Stimulated activated CD8-positive, alpha-beta memory T cell treated with anti-CD3 and anti-CD28 coated beads, Interleukin-12 subunit alpha, Interleukin-12 subunit beta, amount 100 ng/mL, for 4 hours (primary cell): Measurements from ENCODE around the gene C2CD2L.
"Not testable (repeated sequence)": the region's sequence is repeated elsewhere in the genome, so short reads cannot be mapped to it uniquely, and the experiment has no call there.

Experiments
- DNase-seq: peaks from one replicate; pipeline ENCODE4 v3.0.0-alpha.2; 2020; ENCODE audit warnings: low read depth

Gene C2CD2L

GRCh38 chr11:119106564-119107537 lies at the start of gene C2CD2L:
C2CD2L (plus strand) TSS chr11:119107344; CDS start chr11:119107742, 398 bp downstream.
- peak; percentile 82 for DNase-seq

- not testable (repeated sequence) for DNase-seq
Measured at GRCh38 chr11:119059128-119059527, 48.0 kb upstream of the C2CD2L start.

- no peak for DNase-seq
Measured at GRCh38 chr11:119061256-119061655, 45.9 kb upstream of the C2CD2L start.

- no peak for DNase-seq
Measured at GRCh38 chr11:119062779-119063178, 44.4 kb upstream of the C2CD2L start.

- DNase-seq: no peak
Measured at GRCh38 chr11:119065369-119065768, 41.8 kb upstream of the C2CD2L start.

- peak; percentile 94 for DNase-seq
Measured at GRCh38 chr11:119067371-119068222, 39.5 kb upstream of the C2CD2L start, which contains the start of gene VPS11. VPS11 (plus strand) TSS chr11:119067818; CDS start chr11:119067824, 6 bp downstream.

- no peak for DNase-seq
Measured at GRCh38 chr11:119077839-119078238, 29.3 kb upstream of the C2CD2L start.

- no peak for DNase-seq
Measured at GRCh38 chr11:119078675-119079420, 28.3 kb upstream of the C2CD2L start.

- no peak for DNase-seq
Measured at GRCh38 chr11:119081682-119082260, 25.4 kb upstream of the C2CD2L start.

GRCh38 chr11:119084663-119085436 lies 22.3 kb upstream of the C2CD2L start, which contains the start of gene HMBS:
HMBS (plus strand) TSS chr11:119084881; CDS start chr11:119085034, 153 bp downstream.
- DNase-seq: peak; percentile 88

GRCh38 chr11:119085437-119085847 lies 21.7 kb upstream of the C2CD2L start:
- peak; percentile 37 for DNase-seq

GRCh38 chr11:119087123-119087522 lies 20.0 kb upstream of the C2CD2L start:
- no peak for DNase-seq

- no peak for DNase-seq
Measured at GRCh38 chr11:119087747-119088241, 19.4 kb upstream of the C2CD2L start.

- DNase-seq: no peak
Measured at GRCh38 chr11:119088406-119088805, 18.7 kb upstream of the C2CD2L start.

GRCh38 chr11:119089319-119089718 lies 17.8 kb upstream of the C2CD2L start:
- no peak for DNase-seq

- DNase-seq: no peak
Measured at GRCh38 chr11:119091178-119091577, 16.0 kb upstream of the C2CD2L start.

- DNase-seq: no peak
Measured at GRCh38 chr11:119091966-119092879, 14.9 kb upstream of the C2CD2L start.

- no peak for DNase-seq
Measured at GRCh38 chr11:119092880-119093842, 14.0 kb upstream of the C2CD2L start.
